Neural progenitor cell (in vitro differentiated cells): Measurements from ENCODE around the gene OR10G4. TPM values are rescaled to one million over a fixed set of nuclear protein-coding genes. Genes with fewer than 3 reads are reported as not detected.
"Not testable (repeated sequence)": the region's sequence is repeated elsewhere in the genome, so short reads cannot be mapped to it uniquely, and the experiment has no call there.

ENCODE experiments used
- DNase-seq: peaks from one replicate; pipeline ENCODE4 v3.0.0-alpha.2; 2016; ENCODE audit warnings: low spot score
- H2AFZ ChIP-seq: fragments of 200-600 bp; sonication (generic); replicated peaks from 2 replicates; pipeline ENCODE4 v1.6.1; 2016; ENCODE audit warnings: antibody characterized with exemption
- H3F3A ChIP-seq: fragments of 200-600 bp; sonication (generic); 2 replicates; pipeline ENCODE4 v1.6.1; 2016; ENCODE audit warnings: antibody characterized with exemption, low read depth
- H3K27ac ChIP-seq: fragments of 200-600 bp; sonication (generic); 2 replicates; pipeline ENCODE4 v1.5.1; 2016; ENCODE audit warnings: mild to moderate bottlenecking
- H3K27me3 ChIP-seq: fragments of 200-600 bp; sonication (generic); 2 replicates; pipeline ENCODE4 v1.6.1; 2016; ENCODE audit warnings: mild to moderate bottlenecking, moderate library complexity
- H3K36me3 ChIP-seq: fragments of 200-600 bp; sonication (generic); 2 replicates; pipeline ENCODE4 v1.5.1; 2016
- H3K4me1 ChIP-seq: fragments of 200-600 bp; sonication (generic); 2 replicates; pipeline ENCODE4 v1.6.1; 2016; ENCODE audit warnings: mixed run types
- H3K4me2 ChIP-seq: fragments of 200-600 bp; sonication (generic); 2 replicates; pipeline ENCODE4 v1.6.1; 2016
- H3K4me3 ChIP-seq: fragments of 200-600 bp; sonication (generic); 2 replicates; pipeline ENCODE4 v1.5.1; 2016
- H3K79me2 ChIP-seq: fragments of 200-600 bp; sonication (generic); 2 replicates; pipeline ENCODE4 v1.6.1; 2016; ENCODE audit warnings: low read depth
- H3K9ac ChIP-seq: fragments of 200-600 bp; sonication (generic); 2 replicates; pipeline ENCODE4 v1.6.1; 2016
- H3K9me3 ChIP-seq: fragments of 200-600 bp; sonication (generic); 2 replicates; pipeline ENCODE4 v1.5.1; 2016; ENCODE audit warnings: low read depth
- H4K20me1 ChIP-seq: fragments of 200-600 bp; sonication (generic); 2 replicates; pipeline ENCODE4 v1.6.1; 2016; ENCODE audit warnings: low read depth
- H3K27ac Mint-ChIP-seq: 3 replicates; pipeline ENCODE4 v1.8.0; 2021; ENCODE audit warnings: mixed read lengths
- H3K27me3 Mint-ChIP-seq: 2 replicates; pipeline ENCODE4 v1.8.0; 2022; ENCODE audit warnings: low read depth, mild to moderate bottlenecking, inconsistent platforms, moderate library complexity, mixed read lengths; ENCODE audit not compliant: insufficient read depth
- H3K36me3 Mint-ChIP-seq: 3 replicates; pipeline ENCODE4 v1.8.0; 2021; ENCODE audit warnings: mixed read lengths
- H3K4me1 Mint-ChIP-seq: 3 replicates; pipeline ENCODE4 v1.8.0; 2021; ENCODE audit warnings: mixed read lengths
- H3K4me3 Mint-ChIP-seq: 3 replicates; pipeline ENCODE4 v1.8.0; 2021; ENCODE audit warnings: mild to moderate bottlenecking, moderate library complexity, mixed read lengths
- H3K9me3 Mint-ChIP-seq: 3 replicates; pipeline ENCODE4 v1.8.0; 2020; ENCODE audit warnings: mixed read lengths
- EZH2 ChIP-seq: fragments of 200-600 bp; sonication (generic); IDR thresholded peaks from 2 replicates; pipeline ENCODE4 v1.6.1; 2017; ENCODE audit warnings: antibody characterized with exemption, mild to moderate bottlenecking, moderate library complexity
- EZH2phosphoT487 ChIP-seq: fragments of 200-600 bp; sonication (generic); IDR thresholded peaks from 2 replicates; pipeline ENCODE4 v1.6.1; 2017; ENCODE audit warnings: antibody characterized with exemption
- total RNA-seq: library from RNA; depleted of rRNA; stranded (reverse); fragments of >200 nt; gene quantifications from 2 replicates; pipeline ENCODE4 v1.2.3, GENCODE V29; 2015; ENCODE audit warnings: low replicate concordance
- TF ChIP-seq, protein P1 (sequence below): fragments of 200-600 bp; sonication (generic); IDR thresholded peaks from 2 replicates; pipeline ENCODE4 v1.5.1; 2017; ENCODE audit warnings: antibody characterized with exemption, mild to moderate bottlenecking

The OR10G4 gene
- total RNA-seq, 1 donor from 2014 or later, result not detected

DNA sequence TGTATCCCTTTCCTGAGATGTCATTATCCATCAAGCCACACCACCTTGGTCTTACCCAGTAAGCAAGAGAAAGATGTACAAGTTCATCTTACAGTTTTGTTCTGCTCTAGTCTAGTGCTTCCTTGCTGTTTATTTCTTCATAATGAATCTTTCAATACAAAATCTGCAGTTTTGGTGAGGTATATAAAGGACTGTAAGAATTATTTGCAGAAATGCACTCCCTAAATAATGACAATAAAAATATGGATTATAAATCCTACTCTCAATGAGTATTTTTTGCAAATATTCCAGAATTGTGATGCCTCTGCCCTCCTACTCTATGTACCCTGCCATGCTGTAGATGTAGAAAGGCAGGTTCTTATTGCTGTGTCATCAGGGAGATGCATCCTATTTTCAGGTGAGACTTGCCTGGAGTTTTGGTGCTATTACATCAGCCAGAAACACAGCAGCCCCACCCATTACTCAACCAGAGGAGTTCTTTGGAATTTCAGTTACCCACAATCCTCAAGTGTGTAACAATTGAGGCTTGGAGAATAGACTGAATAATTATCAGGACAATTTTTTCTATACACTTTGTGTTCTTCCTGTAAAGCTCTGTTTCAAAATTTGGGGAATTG is 35.0 kb upstream of the OR10G4 start, which contains the start of gene OR10S1:
Gene OR10S1 (minus strand): TSS at position 51 of the 617 bp plus-strand sequence. CDS start 117 bp downstream, outside the sequence.
- Mint-ChIP-seq H3K4me3 (no peak within 1 kb of the TSS), H3K4me1 (peaks cover 5% of the 10 kb centered on the region), H3K27ac (no peak within 1 kb of the TSS), H3K27me3 (peaks cover 5% of the 10 kb centered on the region), H3K36me3 (no peaks in the 10 kb centered on the region), H3K9me3 (peaks cover 3% of the 10 kb centered on the region)
- H3K9ac ChIP-seq, result no peak within 1 kb of the TSS
- no peaks in the 10 kb centered on the region for H3K79me2 ChIP-seq
- H3K27me3 ChIP-seq, result no peaks in the 10 kb centered on the region
- DNase-seq, result no peak
- H3F3A ChIP-seq, result peaks cover 7% of the 10 kb centered on the region
- no peak within 1 kb of the TSS for H2AFZ ChIP-seq
- H3K4me1 ChIP-seq, result peaks cover 20% of the 10 kb centered on the region
- no peaks in the 10 kb centered on the region for H4K20me1 ChIP-seq
- H3K9me3 ChIP-seq, result peaks cover 5% of the 10 kb centered on the region
- no peak within 1 kb of the TSS for H3K27ac ChIP-seq
- H3K36me3 ChIP-seq, result no peaks in the 10 kb centered on the region
- TF ChIP-seq, protein P1, sequence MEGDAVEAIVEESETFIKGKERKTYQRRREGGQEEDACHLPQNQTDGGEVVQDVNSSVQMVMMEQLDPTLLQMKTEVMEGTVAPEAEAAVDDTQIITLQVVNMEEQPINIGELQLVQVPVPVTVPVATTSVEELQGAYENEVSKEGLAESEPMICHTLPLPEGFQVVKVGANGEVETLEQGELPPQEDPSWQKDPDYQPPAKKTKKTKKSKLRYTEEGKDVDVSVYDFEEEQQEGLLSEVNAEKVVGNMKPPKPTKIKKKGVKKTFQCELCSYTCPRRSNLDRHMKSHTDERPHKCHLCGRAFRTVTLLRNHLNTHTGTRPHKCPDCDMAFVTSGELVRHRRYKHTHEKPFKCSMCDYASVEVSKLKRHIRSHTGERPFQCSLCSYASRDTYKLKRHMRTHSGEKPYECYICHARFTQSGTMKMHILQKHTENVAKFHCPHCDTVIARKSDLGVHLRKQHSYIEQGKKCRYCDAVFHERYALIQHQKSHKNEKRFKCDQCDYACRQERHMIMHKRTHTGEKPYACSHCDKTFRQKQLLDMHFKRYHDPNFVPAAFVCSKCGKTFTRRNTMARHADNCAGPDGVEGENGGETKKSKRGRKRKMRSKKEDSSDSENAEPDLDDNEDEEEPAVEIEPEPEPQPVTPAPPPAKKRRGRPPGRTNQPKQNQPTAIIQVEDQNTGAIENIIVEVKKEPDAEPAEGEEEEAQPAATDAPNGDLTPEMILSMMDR, result no peak
- TF ChIP-seq EZH2phosphoT487, result no peak
- no peak for TF ChIP-seq EZH2
- no peak within 1 kb of the TSS for H3K4me2 ChIP-seq
- no peak within 1 kb of the TSS for H3K4me3 ChIP-seq

DNA sequence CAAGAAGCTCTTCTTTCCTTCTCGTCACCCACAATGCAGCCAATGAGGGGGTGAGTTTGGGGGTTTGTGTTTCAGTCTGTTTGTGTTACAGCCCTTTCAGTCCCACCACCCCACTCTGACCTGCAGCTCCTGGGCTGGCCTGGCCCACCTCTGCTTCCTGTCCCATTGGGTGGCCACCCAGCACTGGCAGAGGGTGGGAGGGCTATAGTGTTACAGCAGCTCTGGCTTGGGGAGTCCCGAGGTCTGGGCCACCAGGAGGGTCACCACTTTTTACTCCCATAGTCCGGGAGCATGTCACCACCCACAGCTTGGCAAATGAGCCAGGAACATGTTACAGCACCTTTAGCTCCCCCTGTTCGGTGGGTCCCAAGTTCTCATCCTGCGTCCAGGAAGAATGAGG is 33.5 kb upstream of the OR10G4 start:
- Histone ChIP-seq H3F3A (peaks cover 7% of the 10 kb centered on the region), H4K20me1 (no peaks in the 10 kb centered on the region), H3K4me1 (peaks cover 20% of the 10 kb centered on the region), H3K79me2 (no peaks in the 10 kb centered on the region), H2AFZ (no peak overlapping the region), H3K36me3 (no peaks in the 10 kb centered on the region), H3K4me2 (no peak overlapping the region), H3K27ac (no peak overlapping the region), H3K9me3 (peaks cover 5% of the 10 kb centered on the region), H3K27me3 (no peaks in the 10 kb centered on the region), H3K9ac (no peak overlapping the region), H3K4me3 (no peak overlapping the region)
- no peak overlapping the region for H3K4me3 Mint-ChIP-seq
- no peaks in the 10 kb centered on the region for H3K36me3 Mint-ChIP-seq
- no peak overlapping the region for H3K27ac Mint-ChIP-seq
- H3K4me1 Mint-ChIP-seq, result peaks cover 5% of the 10 kb centered on the region
- H3K9me3 Mint-ChIP-seq, result peaks cover 3% of the 10 kb centered on the region
- H3K27me3 Mint-ChIP-seq, result peaks cover 3% of the 10 kb centered on the region
- no peak for DNase-seq
- TF ChIP-seq EZH2phosphoT487, result no peak

DNA sequence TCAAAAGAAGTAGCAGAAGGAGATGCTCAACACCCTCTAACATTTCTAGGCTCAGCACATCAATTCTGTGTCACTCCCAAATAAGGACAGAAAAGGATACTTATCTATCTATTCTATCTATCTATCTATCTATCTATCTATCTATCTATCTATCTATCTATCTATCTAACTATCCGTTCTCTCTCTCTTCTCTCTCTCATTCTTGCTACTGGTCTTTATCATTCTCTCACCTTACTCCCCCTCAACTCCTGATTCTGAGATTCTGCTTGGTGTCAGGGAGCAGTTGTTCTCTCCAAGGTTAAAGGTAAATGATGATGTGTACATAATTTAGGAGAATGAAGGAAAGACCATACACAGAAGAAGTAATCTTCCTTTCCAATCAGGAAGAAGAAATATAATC is 17.7 kb upstream of the OR10G4 start, which contains the start of gene OR10G6:
Gene OR10G6 (minus strand): TSS at position 43 of the 400 bp plus-strand sequence. CDS start 0 bp downstream, at position 43.
- H3K27ac ChIP-seq, result no peak within 1 kb of the TSS
- Mint-ChIP-seq H3K4me3 (no peak within 1 kb of the TSS), H3K27ac (no peak within 1 kb of the TSS), H3K36me3 (no peaks in the 10 kb centered on the region), H3K27me3 (no peaks in the 10 kb centered on the region), H3K9me3 (no peaks in the 10 kb centered on the region), H3K4me1 (no peaks in the 10 kb centered on the region)
- TF ChIP-seq EZH2phosphoT487, result no peak
- H4K20me1 ChIP-seq, result no peaks in the 10 kb centered on the region
- H3K4me3 ChIP-seq, result no peak within 1 kb of the TSS
- H3K79me2 ChIP-seq, result no peaks in the 10 kb centered on the region
- no peak within 1 kb of the TSS for H3K9ac ChIP-seq
- H3K9me3 ChIP-seq, result no peaks in the 10 kb centered on the region
- H3K36me3 ChIP-seq, result no peaks in the 10 kb centered on the region
- DNase-seq, result no peak
- H2AFZ ChIP-seq, result no peak within 1 kb of the TSS
- H3K4me1 ChIP-seq, result no peaks in the 10 kb centered on the region
- H3K4me2 ChIP-seq, result no peak within 1 kb of the TSS
- no peaks in the 10 kb centered on the region for H3F3A ChIP-seq
- no peaks in the 10 kb centered on the region for H3K27me3 ChIP-seq

DNA sequence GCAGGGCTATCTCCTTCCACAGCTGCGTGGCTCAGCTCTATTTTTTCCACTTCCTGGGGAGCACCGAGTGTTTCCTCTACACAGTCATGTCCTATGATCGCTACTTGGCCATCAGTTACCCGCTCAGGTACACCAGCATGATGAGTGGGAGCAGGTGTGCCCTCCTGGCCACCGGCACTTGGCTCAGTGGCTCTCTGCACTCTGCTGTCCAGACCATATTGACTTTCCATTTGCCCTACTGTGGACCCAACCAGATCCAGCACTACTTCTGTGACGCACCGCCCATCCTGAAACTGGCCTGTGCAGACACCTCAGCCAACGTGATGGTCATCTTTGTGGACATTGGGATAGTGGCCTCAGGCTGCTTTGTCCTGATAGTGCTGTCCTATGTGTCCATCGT is 3.0 kb downstream of the OR10G4 start:
- H3K4me2 ChIP-seq, H3K9ac ChIP-seq, H3K27ac Mint-ChIP-seq, DNase-seq, H3K27me3 ChIP-seq, H3K4me3 Mint-ChIP-seq, H3K36me3 Mint-ChIP-seq, H3K9me3 ChIP-seq, H3K79me2 ChIP-seq, H3K4me1 ChIP-seq, H3K4me3 ChIP-seq, H3K27ac ChIP-seq, H2AFZ ChIP-seq, H3K9me3 Mint-ChIP-seq, H4K20me1 ChIP-seq, H3K27me3 Mint-ChIP-seq, H3K4me1 Mint-ChIP-seq, H3K36me3 ChIP-seq, H3F3A ChIP-seq: not testable (repeated sequence)

DNA sequence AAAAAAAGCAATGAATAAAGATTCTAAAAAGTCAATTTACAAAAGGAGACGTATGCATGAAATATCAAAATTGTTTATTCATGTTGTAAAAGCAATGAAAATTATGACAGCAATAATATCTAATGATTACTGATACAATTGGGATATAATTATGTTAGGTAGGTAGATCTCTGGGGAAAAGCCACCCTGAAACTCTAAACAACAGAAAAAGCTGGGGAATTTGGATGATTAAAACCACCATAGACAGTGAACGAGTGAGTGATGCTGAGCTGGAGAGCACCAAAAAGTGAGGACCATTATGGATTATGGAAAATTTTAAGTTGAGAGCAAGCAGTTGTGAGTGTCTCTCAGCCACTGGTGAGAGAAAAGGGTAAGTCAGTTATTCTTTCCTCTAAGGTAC is 13.7 kb downstream of the OR10G4 start, which contains the start of gene OR10G8:
Gene OR10G8 (plus strand): TSS at position 301 of the 400 bp plus-strand sequence. CDS start 2,825 bp downstream, outside the sequence.
- Histone ChIP-seq H4K20me1 (no peaks in the 10 kb centered on the region), H3K4me3 (no peak within 1 kb of the TSS), H3F3A (no peaks in the 10 kb centered on the region), H3K4me2 (no peak within 1 kb of the TSS), H2AFZ (no peak within 1 kb of the TSS), H3K4me1 (peaks cover 2% of the 10 kb centered on the region), H3K9ac (no peak within 1 kb of the TSS), H3K9me3 (no peaks in the 10 kb centered on the region), H3K79me2 (no peaks in the 10 kb centered on the region), H3K27me3 (no peaks in the 10 kb centered on the region), H3K36me3 (no peaks in the 10 kb centered on the region), H3K27ac (no peak within 1 kb of the TSS)
- peaks cover 3% of the 10 kb centered on the region for H3K4me1 Mint-ChIP-seq
- H3K27me3 Mint-ChIP-seq, result no peaks in the 10 kb centered on the region
- H3K4me3 Mint-ChIP-seq, result no peak within 1 kb of the TSS
- no peaks in the 10 kb centered on the region for H3K9me3 Mint-ChIP-seq
- no peak within 1 kb of the TSS for H3K27ac Mint-ChIP-seq
- no peak for DNase-seq
- TF ChIP-seq, protein P1, result no peak
- TF ChIP-seq EZH2phosphoT487 (no peak), EZH2 (no peak)
- no peaks in the 10 kb centered on the region for H3K36me3 Mint-ChIP-seq
